GM12874 (cell line): ENCODE measurements around the gene KNCN.

Experiments
- CTCF ChIP-seq: IDR thresholded peaks from 2 replicates; pipeline ENCODE4 v1.5.1; 2011; ENCODE audit warnings: low read depth, mild to moderate bottlenecking, control low read depth, low read length, moderate library complexity; ENCODE audit not compliant: insufficient read depth

The KNCN gene

GRCh38 chr1:46526691-46527291, 24.7 kb downstream of the KNCN start:
- no peak for TF ChIP-seq CTCF

- TF ChIP-seq CTCF = no peak
Measured at GRCh38 chr1:46526013-46526690, 25.3 kb downstream of the KNCN start.

GRCh38 chr1:46525253-46525983, 26.0 kb downstream of the KNCN start:
- no peak for TF ChIP-seq CTCF

- no peak for TF ChIP-seq CTCF
Measured at GRCh38 chr1:46524843-46525242, 26.6 kb downstream of the KNCN start.

GRCh38 chr1:46523496-46524353, 27.7 kb downstream of the KNCN start:
- TF ChIP-seq CTCF = no peak

GRCh38 chr1:46522969-46523320, 28.5 kb downstream of the KNCN start:
- TF ChIP-seq CTCF = no peak
